Measurements from ENCODE around the gene EML1.

The EML1 gene

GRCh38 chr14:99807413-99808153 is 14.4 kb downstream of the EML1 start:
- DNase-seq = no peak

DNA sequence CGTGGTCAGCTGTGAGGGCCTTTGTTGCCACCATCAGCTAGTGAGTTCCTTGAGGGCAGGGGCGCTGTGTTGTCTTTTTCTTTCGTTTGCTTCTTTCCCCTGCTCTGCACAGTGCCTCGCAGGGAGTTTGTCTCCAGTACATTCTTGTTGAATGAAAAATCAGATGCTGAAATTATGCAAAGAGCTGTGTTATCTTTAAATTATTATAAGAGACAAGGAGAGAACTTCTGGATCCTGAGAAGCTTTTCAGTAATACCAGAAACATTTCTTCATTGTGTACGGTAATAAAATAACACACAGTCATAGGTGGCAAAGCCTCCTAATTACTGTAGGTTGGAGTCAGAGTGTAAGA is 14.9 kb downstream of the EML1 start:
- DNase-seq = no peak

DNA sequence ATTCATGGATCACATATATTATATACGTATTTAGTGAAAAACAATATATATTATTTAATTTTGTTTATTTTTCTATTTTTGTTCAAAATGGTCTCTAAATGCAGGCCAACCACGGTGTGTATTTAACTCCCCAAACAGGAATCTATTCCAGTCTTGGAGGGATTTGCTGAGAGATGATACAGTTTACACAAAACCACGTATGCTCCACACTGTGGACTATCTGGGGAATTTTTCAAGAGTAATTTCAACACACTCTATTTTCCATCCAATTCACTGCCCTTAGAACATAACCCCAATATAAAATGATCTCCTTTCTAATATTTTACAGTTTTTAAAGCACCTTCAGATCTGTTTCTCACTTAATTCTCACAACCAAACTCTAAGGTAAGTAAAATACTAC is 15.3 kb downstream of the EML1 start:
- DNase-seq = no peak

DNA sequence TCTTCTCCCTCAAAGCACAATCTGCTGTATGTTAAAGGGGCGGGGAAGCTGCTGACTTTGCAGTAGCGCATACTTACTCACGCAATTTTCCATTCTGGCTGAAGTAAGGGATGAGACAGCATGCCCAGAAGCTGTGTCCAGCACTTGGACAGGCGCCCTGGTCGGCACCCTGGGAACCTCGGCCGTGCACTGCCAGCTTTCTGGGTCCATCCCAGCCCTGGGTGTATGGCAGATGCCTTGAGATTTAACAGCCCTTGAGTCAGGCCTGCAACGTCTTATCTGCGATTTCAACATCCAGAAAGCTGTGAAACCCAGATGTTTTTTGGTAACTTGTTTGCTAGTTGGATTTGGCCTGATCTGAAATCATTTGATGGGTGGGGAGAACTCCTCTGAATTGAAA is 16.1 kb downstream of the EML1 start:
- DNase-seq = no peak

DNA sequence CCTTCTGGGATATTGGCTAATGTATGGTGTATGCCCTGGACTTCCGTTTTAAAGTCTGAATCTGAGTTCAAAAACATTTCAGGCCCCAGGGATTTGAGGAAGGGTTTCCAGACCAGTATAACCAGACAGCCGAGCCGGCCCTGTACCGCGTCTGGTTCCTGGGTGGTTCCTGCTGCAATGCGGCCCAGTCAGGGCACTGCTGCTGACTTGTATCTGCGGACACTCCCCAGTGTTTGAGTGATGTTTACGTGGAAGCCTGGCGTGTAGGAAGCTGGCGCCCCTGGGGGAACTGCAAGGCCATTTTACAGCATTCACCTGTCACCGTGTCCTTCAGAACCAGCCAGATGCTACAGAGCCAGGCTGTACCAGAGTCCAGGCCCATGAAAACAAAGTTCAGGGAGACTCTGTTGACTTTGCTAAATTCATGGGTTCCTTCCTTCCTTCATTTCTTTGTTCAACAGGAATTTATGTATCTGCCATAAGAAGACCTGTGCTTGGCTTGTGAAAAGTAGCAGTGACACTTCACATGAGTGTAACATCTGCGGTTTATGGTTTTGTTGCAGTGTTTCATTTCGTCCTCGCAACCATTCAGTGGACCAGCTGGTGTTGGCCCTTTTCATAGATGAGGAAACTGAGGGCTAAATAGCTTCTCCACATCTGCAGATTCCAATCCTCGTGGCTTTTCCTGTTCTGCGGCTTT is 16.8 kb downstream of the EML1 start:
- DNase-seq = no peak

GRCh38 chr14:99810559-99810874 is 17.3 kb downstream of the EML1 start:
- no peak for DNase-seq

DNA sequence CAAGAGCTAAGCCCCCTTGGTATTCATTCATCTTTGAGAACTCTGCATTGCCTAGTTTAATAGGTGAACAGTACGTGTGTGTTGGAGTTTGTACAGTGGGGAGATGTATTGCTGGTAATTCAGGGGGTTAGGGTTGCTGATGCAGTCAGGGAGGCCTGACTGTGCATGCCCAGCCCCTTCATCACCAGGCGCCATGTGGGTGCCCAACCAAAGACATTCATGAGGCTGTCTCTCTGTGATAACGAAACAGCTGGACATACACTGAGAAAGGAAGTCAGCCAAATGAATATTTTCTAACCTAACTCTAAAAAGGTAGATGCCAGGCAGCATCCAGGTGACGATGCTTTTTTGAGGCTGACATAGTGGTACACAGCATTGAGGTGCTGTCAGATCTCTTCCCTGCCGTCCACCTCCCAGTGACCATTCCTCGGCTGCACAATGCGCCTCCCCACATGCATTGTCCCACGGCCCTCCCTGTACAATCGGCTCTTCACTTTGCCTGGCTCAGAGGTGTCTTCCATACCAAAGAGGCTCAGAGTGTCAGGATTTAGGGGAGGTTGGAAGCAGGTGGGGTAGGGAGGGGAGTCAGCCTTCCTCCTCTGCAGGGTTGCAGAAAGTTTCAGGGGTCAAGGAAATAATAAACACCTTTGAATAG is 19.0 kb downstream of the EML1 start:
- no peak for DNase-seq

GRCh38 chr14:99812892-99813291 is 19.7 kb downstream of the EML1 start:
- no peak for DNase-seq

DNA sequence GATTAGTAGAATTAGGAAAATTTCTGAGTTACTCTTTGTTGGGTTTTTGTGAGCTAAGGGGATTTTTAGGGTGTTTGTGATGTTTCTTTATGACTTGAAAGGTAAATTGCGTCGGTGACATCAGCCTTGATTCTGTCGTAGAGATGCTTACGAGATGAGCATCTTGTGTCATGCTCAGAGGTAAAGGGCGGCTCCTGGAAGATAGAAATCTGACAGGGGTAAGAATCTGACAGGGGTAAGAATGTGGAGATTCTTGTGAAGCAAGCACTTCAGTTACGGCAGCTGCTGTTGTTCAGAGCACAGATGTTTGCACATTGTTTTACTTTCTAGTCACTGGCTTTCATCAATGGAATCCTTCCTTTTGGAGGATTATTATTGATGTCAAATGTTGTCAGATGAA is 22.5 kb downstream of the EML1 start:
- DNase-seq = no peak

DNA sequence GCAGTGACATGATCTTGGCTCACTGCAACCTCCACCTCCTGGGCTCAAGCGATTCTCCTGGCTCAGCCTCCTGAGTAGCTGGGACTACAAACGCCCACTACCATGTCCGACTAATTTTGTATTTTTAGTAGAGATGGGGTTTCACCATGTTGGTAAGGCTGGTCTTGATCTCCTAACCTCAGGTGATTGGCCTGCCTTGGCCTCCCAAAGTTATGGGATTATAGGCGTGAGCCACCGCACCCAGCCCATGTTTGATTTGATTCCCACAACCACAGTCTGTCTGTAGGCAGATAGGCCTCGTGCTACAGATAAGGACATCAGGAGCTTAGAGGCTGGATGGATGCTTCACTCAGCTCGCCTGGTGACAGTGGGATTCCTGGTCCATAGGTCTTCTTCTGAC is 23.0 kb downstream of the EML1 start:
- DNase-seq = no peak

GRCh38 chr14:99816642-99817041 is 23.4 kb downstream of the EML1 start:
- DNase-seq = no peak

GRCh38 chr14:99817331-99817730 is 24.1 kb downstream of the EML1 start:
- DNase-seq = no peak

- no peak for DNase-seq
Observed at GRCh38 chr14:99818503-99819036, 25.4 kb downstream of the EML1 start.

- DNase-seq = no peak
Observed at GRCh38 chr14:99819514-99819913, 26.3 kb downstream of the EML1 start.

GRCh38 chr14:99820702-99821331 is 27.6 kb downstream of the EML1 start:
- DNase-seq = peak; percentile 67

- DNase-seq = peak; percentile 72
Observed at GRCh38 chr14:99821519-99822508, 28.6 kb downstream of the EML1 start.

GRCh38 chr14:99822800-99823455 is 29.7 kb downstream of the EML1 start:
- DNase-seq = no peak

DNA sequence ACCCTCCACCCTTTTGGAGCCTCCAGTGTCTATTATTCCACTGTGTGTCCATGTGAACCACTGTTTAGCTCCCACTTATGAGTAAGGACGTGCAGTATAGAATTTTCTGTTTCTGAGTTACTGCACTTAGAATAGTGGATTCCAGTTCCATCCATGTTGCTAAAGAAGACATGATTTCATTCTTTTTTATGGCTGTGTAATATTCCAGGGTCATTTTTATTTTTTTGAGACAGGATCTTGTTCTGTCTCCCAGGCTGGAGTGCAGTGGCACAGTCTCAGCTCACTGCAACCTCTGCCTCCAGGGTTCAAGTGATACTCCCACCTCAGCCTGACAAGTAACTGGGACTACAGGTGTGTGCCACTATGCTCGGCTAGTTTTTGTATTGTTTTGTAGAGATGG is 31.6 kb downstream of the EML1 start:
- no peak for DNase-seq

GRCh38 chr14:99829450-99829849 is 36.2 kb downstream of the EML1 start:
- no peak for DNase-seq

DNA sequence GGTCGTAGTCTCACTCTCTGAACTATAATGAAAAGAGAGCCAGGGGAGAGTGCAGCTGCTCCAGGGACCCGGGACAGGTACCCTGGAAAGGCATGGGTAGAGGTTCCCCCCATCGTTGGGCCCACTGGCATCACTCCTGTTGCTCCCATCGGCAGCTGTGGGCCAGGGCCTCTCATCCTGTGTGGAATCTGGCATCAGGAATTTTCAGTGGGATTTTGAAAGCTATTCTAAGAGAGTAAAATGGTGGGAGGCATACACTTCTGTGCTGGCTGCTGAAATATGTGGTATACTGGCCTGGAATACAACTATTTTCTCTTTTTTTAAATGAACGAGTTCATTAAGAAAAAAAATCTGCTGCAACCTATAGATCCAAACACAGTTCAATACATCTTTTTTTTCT is 38.1 kb downstream of the EML1 start:
- no peak for DNase-seq

DNA sequence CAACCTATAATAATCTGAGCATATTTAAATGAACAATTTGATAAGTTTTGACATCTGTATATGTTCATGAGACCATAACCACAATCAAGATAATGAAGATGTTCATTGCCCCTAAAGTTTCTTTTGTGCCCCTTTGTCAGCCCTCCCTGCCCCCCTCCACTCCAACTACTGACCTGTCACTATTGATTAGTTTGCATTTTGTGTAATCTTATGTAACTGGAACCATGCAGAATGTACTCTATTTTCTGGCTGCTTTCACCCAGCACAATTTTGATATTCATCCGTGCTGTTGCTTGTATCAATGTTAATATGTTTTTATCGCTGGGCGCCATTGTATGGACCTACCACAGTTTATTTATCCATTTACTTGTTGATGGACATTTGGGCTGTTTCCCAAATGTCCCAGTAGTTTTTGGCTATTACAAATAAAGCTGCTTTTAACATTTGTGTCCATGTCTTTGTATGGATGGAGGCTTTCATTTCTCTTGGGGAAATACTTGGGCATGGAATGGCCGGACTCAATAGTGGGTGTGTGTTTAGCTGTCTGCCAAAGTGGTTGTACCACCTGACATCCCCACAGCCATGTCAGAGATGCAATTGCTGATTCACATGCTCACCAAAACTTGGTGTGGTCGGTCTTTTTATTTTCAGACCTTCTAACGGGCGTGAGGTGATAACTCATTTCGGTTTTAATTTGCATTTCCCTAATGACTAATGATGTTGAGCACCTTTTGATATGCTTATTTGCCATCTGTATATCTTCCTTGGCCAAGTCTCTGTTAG is 38.9 kb downstream of the EML1 start:
- DNase-seq = no peak

All from NCI-H510A treated with DMSO at 0.1 percent for 48 hours (cell line).